Panc1 (cell line): ENCODE data around the gene DSCAM.

ENCODE experiments used
- SIN3A ChIP-seq: IDR thresholded peaks from 2 replicates; pipeline ENCODE4 v1.6.1; 2012; ENCODE audit warnings: low read depth, mild to moderate bottlenecking, low read length, moderate library complexity, borderline replicate concordance; ENCODE audit not compliant: insufficient read depth
- TF ChIP-seq, protein P1 (sequence below): fragments of 450-650 bp; IDR thresholded peaks from 2 replicates; pipeline ENCODE4 v1.5.1; 2017; ENCODE audit warnings: mild to moderate bottlenecking

DNA sequence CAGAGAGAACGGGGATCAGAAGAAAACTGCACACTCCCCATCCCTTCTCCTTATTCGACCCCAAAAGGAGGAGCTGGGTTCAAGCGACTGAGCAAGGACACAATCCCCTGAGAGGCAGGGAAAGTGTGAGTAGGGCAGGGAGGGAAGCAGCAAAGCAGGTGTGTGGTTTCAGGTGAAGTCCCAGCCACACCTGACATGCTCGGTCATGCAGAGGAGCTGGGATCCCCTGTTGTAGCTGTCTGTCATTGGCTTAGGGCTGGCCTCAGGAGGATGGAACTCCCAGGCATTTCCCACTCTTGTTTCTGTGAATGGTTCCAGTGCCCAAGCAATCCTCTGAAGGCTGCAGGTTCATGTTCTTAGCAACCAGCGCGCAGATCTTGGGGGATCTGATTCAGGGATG lies 150.7 kb downstream of the DSCAM start:
- TF ChIP-seq, protein P1, sequence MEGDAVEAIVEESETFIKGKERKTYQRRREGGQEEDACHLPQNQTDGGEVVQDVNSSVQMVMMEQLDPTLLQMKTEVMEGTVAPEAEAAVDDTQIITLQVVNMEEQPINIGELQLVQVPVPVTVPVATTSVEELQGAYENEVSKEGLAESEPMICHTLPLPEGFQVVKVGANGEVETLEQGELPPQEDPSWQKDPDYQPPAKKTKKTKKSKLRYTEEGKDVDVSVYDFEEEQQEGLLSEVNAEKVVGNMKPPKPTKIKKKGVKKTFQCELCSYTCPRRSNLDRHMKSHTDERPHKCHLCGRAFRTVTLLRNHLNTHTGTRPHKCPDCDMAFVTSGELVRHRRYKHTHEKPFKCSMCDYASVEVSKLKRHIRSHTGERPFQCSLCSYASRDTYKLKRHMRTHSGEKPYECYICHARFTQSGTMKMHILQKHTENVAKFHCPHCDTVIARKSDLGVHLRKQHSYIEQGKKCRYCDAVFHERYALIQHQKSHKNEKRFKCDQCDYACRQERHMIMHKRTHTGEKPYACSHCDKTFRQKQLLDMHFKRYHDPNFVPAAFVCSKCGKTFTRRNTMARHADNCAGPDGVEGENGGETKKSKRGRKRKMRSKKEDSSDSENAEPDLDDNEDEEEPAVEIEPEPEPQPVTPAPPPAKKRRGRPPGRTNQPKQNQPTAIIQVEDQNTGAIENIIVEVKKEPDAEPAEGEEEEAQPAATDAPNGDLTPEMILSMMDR, result no peak
- no peak for TF ChIP-seq SIN3A
